CD14-positive monocyte (primary cell): ENCODE measurements around the gene DCLK1. TPM values are rescaled to one million over a fixed set of nuclear protein-coding genes. Genes with fewer than 3 reads are reported as not detected.

Source experiments
- DNase-seq, 3 donors: peaks; one replicate each; pipeline ENCODE4 v3.0.0-alpha.2; 2011 to 2022
- H2AFZ ChIP-seq: 2 replicates; pipeline ENCODE4 v1.6.0; 2012; ENCODE audit warnings: mild to moderate bottlenecking, low read depth, low read length, inconsistent platforms; ENCODE audit not compliant: insufficient read depth, poor library complexity, severe bottlenecking
- H3K27ac ChIP-seq, 2 donors: 1 replicate in 1 of 2; 2 replicates in 1 of 2; pipeline ENCODE4 v1.5.1; 2012 to 2013; ENCODE audit warnings: low read length in 2 of 2, control low read depth in 1 of 2, inconsistent platforms in 1 of 2, low read depth in 1 of 2, mild to moderate bottlenecking in 1 of 2
- H3K27me3 ChIP-seq, 2 donors: one replicate each; pipeline versions ENCODE4 v1.6.0 to v1.6.1; 2011 to 2013; ENCODE audit warnings: low read length in 2 of 2; ENCODE audit not compliant: control insufficient read depth in 2 of 2, insufficient read depth in 2 of 2
- H3K36me3 ChIP-seq, 2 donors: replicated peaks in 1 of 2; 1 replicate in 1 of 2; 2 replicates in 1 of 2; pipeline versions ENCODE4 v1.5.1 to v1.6.1; 2012 to 2013; ENCODE audit warnings: low read length in 2 of 2, control low read depth in 1 of 2, inconsistent platforms in 1 of 2, mild to moderate bottlenecking in 1 of 2; ENCODE audit not compliant: insufficient read depth in 2 of 2, control insufficient read depth in 1 of 2
- H3K4me1 ChIP-seq, 2 donors: 1 replicate in 1 of 2; 2 replicates in 1 of 2; pipeline versions ENCODE4 v1.5.1 to v1.6.1; 2012 to 2013; ENCODE audit warnings: low read length in 2 of 2, control low read depth in 1 of 2, inconsistent platforms in 1 of 2, mild to moderate bottlenecking in 1 of 2, moderate library complexity in 1 of 2; ENCODE audit not compliant: insufficient read depth in 2 of 2, control insufficient read depth in 1 of 2
- H3K4me2 ChIP-seq: replicated peaks from 2 replicates; pipeline ENCODE3; 2012; ENCODE audit warnings: low read length, moderate library complexity, mild to moderate bottlenecking; ENCODE audit not compliant: poor library complexity, severe bottlenecking; ENCODE audit errors: extremely low read depth
- H3K4me3 ChIP-seq, 3 experiments: fragments of 200-600 bp in 1 of 3; sonication (generic) in 1 of 3; replicated peaks in 1 of 3; 1 replicate in 2 of 3; 2 replicates in 1 of 3; pipeline ENCODE4 v1.5.1; 2011 to 2013; ENCODE audit warnings: low read length in 3 of 3, mild to moderate bottlenecking in 3 of 3, control low read depth in 2 of 3, low read depth in 2 of 3, inconsistent platforms in 1 of 3, moderate library complexity in 1 of 3
- H3K79me2 ChIP-seq: 2 replicates; pipeline ENCODE4 v1.6.0; 2012; ENCODE audit warnings: mild to moderate bottlenecking, control low read depth, inconsistent platforms, low read length, moderate library complexity; ENCODE audit not compliant: insufficient read depth
- H3K9ac ChIP-seq: 2 replicates; pipeline ENCODE4 v1.6.0; 2017; ENCODE audit warnings: low read length, mild to moderate bottlenecking; ENCODE audit not compliant: insufficient read depth, poor library complexity, severe bottlenecking
- H3K9me3 ChIP-seq, 2 donors: replicated peaks in 1 of 2; 1 replicate in 1 of 2; 2 replicates in 1 of 2; pipeline versions ENCODE4 v1.5.1 to v1.6.1; 2012 to 2013; ENCODE audit warnings: low read length in 2 of 2, control low read depth in 1 of 2; ENCODE audit not compliant: control insufficient read depth in 1 of 2, insufficient read depth in 1 of 2
- H4K20me1 ChIP-seq: 2 replicates; pipeline ENCODE4 v1.6.0; 2012; ENCODE audit warnings: mild to moderate bottlenecking, low read length, control low read depth, moderate library complexity; ENCODE audit not compliant: insufficient read depth
- H3K27ac Mint-ChIP-seq, 7 donors: one replicate each; pipeline ENCODE4 v1.8.0; 2020; ENCODE audit warnings: mild to moderate bottlenecking in 7 of 7, mixed read lengths in 7 of 7, moderate library complexity in 6 of 7, inconsistent platforms in 2 of 7
- H3K27me3 Mint-ChIP-seq, 3 donors: one replicate each; pipeline ENCODE4 v1.8.0; 2021 to 2022; ENCODE audit warnings: low read depth in 3 of 3, mild to moderate bottlenecking in 3 of 3, mixed read lengths in 3 of 3, moderate library complexity in 3 of 3, inconsistent platforms in 1 of 3
- H3K36me3 Mint-ChIP-seq, 2 donors: one replicate each; pipeline ENCODE4 v1.8.0; 2020; ENCODE audit warnings: mixed read lengths in 2 of 2, inconsistent platforms in 1 of 2, mild to moderate bottlenecking in 1 of 2
- H3K4me1 Mint-ChIP-seq: one replicate; pipeline ENCODE4 v1.8.0; 2020; ENCODE audit warnings: mild to moderate bottlenecking, mixed read lengths
- H3K4me3 Mint-ChIP-seq, 2 donors: one replicate each; pipeline ENCODE4 v1.8.0; 2020; ENCODE audit warnings: mild to moderate bottlenecking in 2 of 2, mixed read lengths in 2 of 2, moderate library complexity in 1 of 2
- H3K9me3 Mint-ChIP-seq, 7 donors: one replicate each; pipeline ENCODE4 v1.8.0; 2020 to 2022; ENCODE audit warnings: mixed read lengths in 7 of 7, mild to moderate bottlenecking in 6 of 7, moderate library complexity in 6 of 7, inconsistent platforms in 2 of 7
- WGBS: methylation state at CpG from one replicate; pipeline ENCODE4 v1.1.5; 2013; ENCODE audit warnings: missing lambda C conversion rate; ENCODE audit not compliant: insufficient coverage; 5-methylcytosine and 5-hydroxymethylcytosine counted together
- intact Hi-C, 2 donors: fragments of 100-400 bp; cut with micrococcal nuclease; formaldehyde crosslinking; loops; one replicate each; pipeline versions ENCODE4 v1.15.0 to v1.15.1; 2023
- polyA plus RNA-seq, 3 donors: library from polyadenylated mRNA; depleted of rRNA in 1 of 3; unstranded in 2 of 3; stranded (reverse) in 1 of 3; fragments of 300-500 nt in 2 of 3; fragments of >200 nt in 1 of 3; fragmentation: Illumina TruSeq in 2 of 3; gene quantifications; 1 replicate in 2 of 3; 2 replicates in 1 of 3; pipeline ENCODE4 v1.2.3, GENCODE V29; 2012 to 2021
- TF ChIP-seq, protein P1 (sequence below): fragments of 200-600 bp; IDR thresholded peaks from one replicate; pipeline ENCODE4 v1.8.0; 2022; ENCODE audit warnings: antibody characterized with exemption, mild to moderate bottlenecking

The DCLK1 gene
- polyA plus RNA-seq, 3 donors, result not detected

DNA sequence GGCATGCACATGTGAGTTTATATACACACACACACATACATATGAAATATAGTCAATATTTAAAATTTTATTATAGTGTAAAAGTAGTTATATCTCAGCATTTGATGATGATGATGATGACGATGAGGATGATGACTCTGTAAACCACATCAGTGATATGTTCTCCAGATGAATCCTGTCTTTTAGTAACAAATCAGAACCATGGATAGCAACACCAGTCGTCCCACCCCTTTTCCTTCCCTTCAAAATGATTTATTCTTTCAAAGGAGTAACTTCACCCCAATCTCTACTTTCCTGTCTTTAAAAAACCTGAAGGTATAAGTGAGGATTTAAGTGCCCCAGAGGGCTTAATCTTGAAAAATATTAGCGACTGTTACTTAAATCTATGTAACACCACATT, 74.1 kb downstream of the DCLK1 start:
- H3K4me1 Mint-ChIP-seq, result no peaks in the 10 kb centered on the region
- Histone ChIP-seq H3K4me1 (no peaks in the 10 kb centered on the region), H2AFZ (no peak overlapping the region), H3K27me3 (no peaks in the 10 kb centered on the region), H3K27ac (no peak overlapping the region), H3K4me2 (no peak overlapping the region), H3K4me3 (no peak overlapping the region), H3K36me3 (no peaks in the 10 kb centered on the region), H4K20me1 (no peaks in the 10 kb centered on the region), H3K9ac (no peak overlapping the region), H3K9me3 (no peaks in the 10 kb centered on the region), H3K79me2 (no peaks in the 10 kb centered on the region)
- TF ChIP-seq, protein P1, sequence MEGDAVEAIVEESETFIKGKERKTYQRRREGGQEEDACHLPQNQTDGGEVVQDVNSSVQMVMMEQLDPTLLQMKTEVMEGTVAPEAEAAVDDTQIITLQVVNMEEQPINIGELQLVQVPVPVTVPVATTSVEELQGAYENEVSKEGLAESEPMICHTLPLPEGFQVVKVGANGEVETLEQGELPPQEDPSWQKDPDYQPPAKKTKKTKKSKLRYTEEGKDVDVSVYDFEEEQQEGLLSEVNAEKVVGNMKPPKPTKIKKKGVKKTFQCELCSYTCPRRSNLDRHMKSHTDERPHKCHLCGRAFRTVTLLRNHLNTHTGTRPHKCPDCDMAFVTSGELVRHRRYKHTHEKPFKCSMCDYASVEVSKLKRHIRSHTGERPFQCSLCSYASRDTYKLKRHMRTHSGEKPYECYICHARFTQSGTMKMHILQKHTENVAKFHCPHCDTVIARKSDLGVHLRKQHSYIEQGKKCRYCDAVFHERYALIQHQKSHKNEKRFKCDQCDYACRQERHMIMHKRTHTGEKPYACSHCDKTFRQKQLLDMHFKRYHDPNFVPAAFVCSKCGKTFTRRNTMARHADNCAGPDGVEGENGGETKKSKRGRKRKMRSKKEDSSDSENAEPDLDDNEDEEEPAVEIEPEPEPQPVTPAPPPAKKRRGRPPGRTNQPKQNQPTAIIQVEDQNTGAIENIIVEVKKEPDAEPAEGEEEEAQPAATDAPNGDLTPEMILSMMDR, result no peak
- no peak overlapping the region for H3K27ac Mint-ChIP-seq
- intact Hi-C loops, result no loop called here
- no peak for DNase-seq
- H3K9me3 Mint-ChIP-seq, result peaks cover 0 to 4% (median 2%) of the 10 kb centered on the region in 7 donors
- H3K4me3 Mint-ChIP-seq, result no peak overlapping the region
- no peaks in the 10 kb centered on the region for H3K36me3 Mint-ChIP-seq
- WGBS, result no CpG with 5 or more reads among the region's 3 CpGs
- no peaks in the 10 kb centered on the region for H3K27me3 Mint-ChIP-seq

DNA sequence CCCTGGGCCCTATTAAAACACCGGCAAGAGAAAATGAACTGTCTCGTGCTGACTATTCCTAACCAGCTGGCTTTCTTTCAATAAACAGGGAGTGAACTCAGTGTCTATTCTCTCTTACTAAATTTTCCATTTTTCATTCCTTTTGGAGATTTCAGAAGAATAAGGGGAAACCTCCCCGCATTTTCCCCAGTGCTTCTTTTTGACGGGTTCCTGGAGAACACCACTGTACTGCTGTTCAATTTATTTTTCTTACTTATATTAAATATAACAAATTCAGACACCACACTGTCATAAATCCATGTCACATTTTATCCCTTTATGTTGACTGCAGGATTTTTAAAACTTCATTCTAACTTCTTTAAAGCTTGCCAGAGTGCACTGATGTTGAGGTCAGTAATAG, 75.8 kb downstream of the DCLK1 start:
- Histone ChIP-seq H4K20me1 (no peaks in the 10 kb centered on the region), H3K36me3 (no peaks in the 10 kb centered on the region), H2AFZ (no peak overlapping the region), H3K9ac (no peak overlapping the region), H3K27me3 (no peaks in the 10 kb centered on the region), H3K9me3 (no peaks in the 10 kb centered on the region), H3K4me3 (no peak overlapping the region), H3K79me2 (no peaks in the 10 kb centered on the region), H3K4me1 (no peaks in the 10 kb centered on the region), H3K27ac (no peak overlapping the region), H3K4me2 (no peak overlapping the region)
- TF ChIP-seq, protein P1, result no peak
- WGBS, result 60% methylated on average over 1 of the region's 4 CpGs
- intact Hi-C loops, result no loop called here
- no peak overlapping the region for H3K27ac Mint-ChIP-seq
- H3K4me3 Mint-ChIP-seq, result no peak overlapping the region
- no peaks in the 10 kb centered on the region for H3K27me3 Mint-ChIP-seq
- H3K9me3 Mint-ChIP-seq, result peaks cover 0 to 4% (median 2%) of the 10 kb centered on the region in 7 donors
- no peaks in the 10 kb centered on the region for H3K36me3 Mint-ChIP-seq
- H3K4me1 Mint-ChIP-seq, result no peaks in the 10 kb centered on the region
- DNase-seq, result no peak
